GM23248 (cell line): ENCODE measurements around the gene ZNF227.

Source experiments
- EZH2 ChIP-seq: fragments of 200-600 bp; sonication (generic); IDR thresholded peaks from 2 replicates; pipeline ENCODE4 v1.6.1; 2018; ENCODE audit warnings: antibody characterized with exemption, mild to moderate bottlenecking; ENCODE audit not compliant: insufficient read depth, poor library complexity, severe bottlenecking
- EZH2phosphoT487 ChIP-seq: fragments of 200-600 bp; sonication (generic); IDR thresholded peaks from 2 replicates; pipeline ENCODE4 v1.6.1; 2018; ENCODE audit warnings: antibody characterized with exemption, moderate library complexity, mild to moderate bottlenecking, low read depth; ENCODE audit not compliant: insufficient read depth

DNA sequence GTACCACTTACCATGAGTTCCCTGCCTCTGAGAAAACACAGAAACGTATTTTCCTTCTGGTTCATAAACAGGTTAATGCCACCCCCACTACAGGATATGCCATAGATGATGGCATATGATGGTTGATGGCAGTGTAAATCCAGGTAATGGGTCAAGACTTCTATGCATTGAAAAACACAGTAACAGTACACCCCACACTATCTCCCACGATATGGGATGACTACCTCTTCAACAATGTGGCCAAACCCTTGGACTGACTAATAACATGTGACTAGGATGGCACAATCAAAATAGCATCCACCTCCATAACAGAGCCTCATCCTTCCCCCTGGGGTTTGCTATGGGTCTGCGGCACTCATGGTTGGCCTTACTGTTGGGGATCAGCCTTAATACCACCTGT lies 70.5 kb downstream of the ZNF227 start:
- TF ChIP-seq EZH2 = no peak
- no peak for TF ChIP-seq EZH2phosphoT487
